Tibial artery (tissue), 4 donors: ENCODE measurements around the gene PLET1.
"Not testable (repeated sequence)": the region's sequence is repeated elsewhere in the genome, so short reads cannot be mapped to it uniquely, and the experiment has no call there.

Experiments used
- DNase-seq, 2 donors: peaks; one replicate each; pipeline ENCODE4 v3.0.0-alpha.2; 2019
- H3K27ac ChIP-seq, 2 donors: fragments of 200-600 bp; sonication (generic) in 1 of 2; 1 replicate in 1 of 2; 2 replicates in 1 of 2; pipeline ENCODE4 v1.5.1; 2018 to 2019; ENCODE audit warnings: mild to moderate bottlenecking in 1 of 2
- H3K27me3 ChIP-seq, 2 donors: fragments of 200-600 bp; sonication (generic) in 1 of 2; one replicate each; pipeline versions ENCODE4 v1.5.1 to v1.6.0; 2016 to 2019
- H3K36me3 ChIP-seq, 3 donors: fragments of 200-600 bp; sonication (generic) in 2 of 3; one replicate each; pipeline ENCODE4 v1.5.1; 2016 to 2019; ENCODE audit warnings: mild to moderate bottlenecking in 2 of 3
- H3K4me1 ChIP-seq, 4 donors: fragments of 200-600 bp; sonication (generic) in 2 of 4; 1 replicate in 3 of 4; 2 replicates in 1 of 4; pipeline ENCODE4 v1.5.1; 2016 to 2019
- H3K4me3 ChIP-seq, 2 donors: fragments of 200-600 bp; sonication (generic) in 1 of 2; 1 replicate in 1 of 2; 2 replicates in 1 of 2; pipeline ENCODE4 v1.5.1; 2018 to 2019; ENCODE audit warnings: mild to moderate bottlenecking in 2 of 2
- H3K9me3 ChIP-seq, 3 donors: fragments of 200-600 bp; sonication (generic) in 1 of 3; one replicate each; pipeline ENCODE4 v1.5.1; 2016 to 2019
- intact Hi-C: fragments of 100-400 bp; cut with DNase I; formaldehyde crosslinking; loops from one replicate; pipeline ENCODE4 v1.15.0; 2023; ENCODE audit warnings: low total_unique reads
- TF ChIP-seq, protein P1 (sequence below), 2 experiments: fragments of 200-600 bp in 1 of 2; fragments of 450-650 bp in 1 of 2; IDR thresholded peaks; one replicate each; pipeline ENCODE4 v1.5.1; 2017 to 2019; ENCODE audit warnings: antibody characterized with exemption in 2 of 2, mild to moderate bottlenecking in 1 of 2, moderate library complexity in 1 of 2

The PLET1 gene

DNA sequence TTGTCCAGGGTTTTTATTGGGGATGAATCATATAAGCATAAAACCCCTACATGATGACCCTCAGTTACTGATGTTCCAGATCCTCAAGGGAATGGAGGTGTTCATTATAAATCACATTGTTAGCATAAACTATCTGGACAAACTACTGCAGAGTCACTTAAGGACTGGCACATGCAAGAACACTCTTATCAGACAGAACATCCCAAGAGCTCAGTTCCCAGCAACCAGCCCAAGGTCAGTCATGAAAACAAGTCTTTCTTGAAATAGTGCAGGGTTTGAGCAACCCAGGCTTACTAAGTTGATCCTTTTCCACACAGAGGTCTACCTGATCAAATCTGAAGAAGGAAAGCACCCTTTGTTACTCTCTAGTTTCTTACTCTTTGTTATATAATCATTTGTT lies 48.0 kb downstream of the PLET1 start:
- TF ChIP-seq, protein P1, sequence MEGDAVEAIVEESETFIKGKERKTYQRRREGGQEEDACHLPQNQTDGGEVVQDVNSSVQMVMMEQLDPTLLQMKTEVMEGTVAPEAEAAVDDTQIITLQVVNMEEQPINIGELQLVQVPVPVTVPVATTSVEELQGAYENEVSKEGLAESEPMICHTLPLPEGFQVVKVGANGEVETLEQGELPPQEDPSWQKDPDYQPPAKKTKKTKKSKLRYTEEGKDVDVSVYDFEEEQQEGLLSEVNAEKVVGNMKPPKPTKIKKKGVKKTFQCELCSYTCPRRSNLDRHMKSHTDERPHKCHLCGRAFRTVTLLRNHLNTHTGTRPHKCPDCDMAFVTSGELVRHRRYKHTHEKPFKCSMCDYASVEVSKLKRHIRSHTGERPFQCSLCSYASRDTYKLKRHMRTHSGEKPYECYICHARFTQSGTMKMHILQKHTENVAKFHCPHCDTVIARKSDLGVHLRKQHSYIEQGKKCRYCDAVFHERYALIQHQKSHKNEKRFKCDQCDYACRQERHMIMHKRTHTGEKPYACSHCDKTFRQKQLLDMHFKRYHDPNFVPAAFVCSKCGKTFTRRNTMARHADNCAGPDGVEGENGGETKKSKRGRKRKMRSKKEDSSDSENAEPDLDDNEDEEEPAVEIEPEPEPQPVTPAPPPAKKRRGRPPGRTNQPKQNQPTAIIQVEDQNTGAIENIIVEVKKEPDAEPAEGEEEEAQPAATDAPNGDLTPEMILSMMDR (IDR thresholded peaks at IDR 0.05): no peak

DNA sequence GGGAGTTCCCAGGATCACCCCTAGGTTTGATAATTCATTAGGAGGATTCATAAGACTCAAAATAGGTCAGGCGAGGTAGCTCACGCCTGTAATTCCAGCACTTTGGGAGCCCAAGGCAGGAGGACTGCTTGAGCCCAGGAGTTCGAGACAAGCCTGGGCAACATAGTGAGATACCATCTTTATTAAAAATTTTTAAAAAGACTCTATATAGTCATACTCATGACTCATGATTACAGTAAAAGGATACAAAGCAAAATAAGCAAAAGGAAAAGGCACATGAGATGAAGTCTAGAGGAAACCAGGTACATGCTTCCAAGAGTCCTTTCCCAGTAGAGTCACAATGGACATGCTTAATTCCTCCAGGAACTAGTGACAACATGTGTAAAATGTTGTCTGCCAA lies 48.4 kb downstream of the PLET1 start:
- TF ChIP-seq, protein P1 (IDR thresholded peaks at IDR 0.05): no peak
- Histone ChIP-seq H3K27ac (no peak overlapping the region), H3K4me1 (no peaks in the 10 kb centered on the region), H3K9me3 (no peaks in the 10 kb centered on the region), H3K27me3 (no peaks in the 10 kb centered on the region), H3K36me3 (no peaks in the 10 kb centered on the region), H3K4me3 (no peak overlapping the region)
- intact Hi-C loops: no loop called here
- no peak for DNase-seq

More for the DNA sequence above, 48.0 kb downstream of the PLET1 start:
- intact Hi-C loops: no loop called here
- Histone ChIP-seq H3K4me1 (no peaks in the 10 kb centered on the region), H3K9me3 (no peaks in the 10 kb centered on the region), H3K4me3 (no peak overlapping the region), H3K27me3 (no peaks in the 10 kb centered on the region), H3K36me3 (no peaks in the 10 kb centered on the region), H3K27ac (no peak overlapping the region)
- no peak for DNase-seq

DNA sequence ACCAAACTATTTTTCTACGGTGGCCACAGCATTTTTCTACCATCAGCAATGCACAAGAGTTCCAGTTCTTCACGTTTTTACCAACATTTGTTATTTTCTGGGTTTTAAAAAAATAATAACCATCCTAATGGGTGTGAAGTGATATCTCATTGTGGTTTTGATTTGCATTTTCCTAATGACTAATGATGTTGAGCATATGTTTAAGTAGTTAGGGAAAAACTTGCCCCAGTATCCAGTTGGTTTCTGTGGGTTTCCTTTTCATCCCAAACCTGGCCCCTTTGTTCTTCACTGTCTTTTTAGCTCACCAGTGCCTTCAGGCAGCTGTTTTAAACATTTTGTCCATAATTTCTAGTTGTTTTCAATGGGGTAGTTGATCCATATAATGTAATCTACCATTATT lies 49.1 kb downstream of the PLET1 start:
- no peaks in the 10 kb centered on the region for H3K9me3 ChIP-seq
- H3K4me3 ChIP-seq: no peak overlapping the region
- intact Hi-C loops: no loop called here
- TF ChIP-seq, protein P1 (IDR thresholded peaks at IDR 0.05): no peak
- H3K4me1 ChIP-seq: no peaks in the 10 kb centered on the region
- no peaks in the 10 kb centered on the region for H3K27me3 ChIP-seq
- no peak overlapping the region for H3K27ac ChIP-seq
- H3K36me3 ChIP-seq: no peaks in the 10 kb centered on the region
- DNase-seq: no peak

DNA sequence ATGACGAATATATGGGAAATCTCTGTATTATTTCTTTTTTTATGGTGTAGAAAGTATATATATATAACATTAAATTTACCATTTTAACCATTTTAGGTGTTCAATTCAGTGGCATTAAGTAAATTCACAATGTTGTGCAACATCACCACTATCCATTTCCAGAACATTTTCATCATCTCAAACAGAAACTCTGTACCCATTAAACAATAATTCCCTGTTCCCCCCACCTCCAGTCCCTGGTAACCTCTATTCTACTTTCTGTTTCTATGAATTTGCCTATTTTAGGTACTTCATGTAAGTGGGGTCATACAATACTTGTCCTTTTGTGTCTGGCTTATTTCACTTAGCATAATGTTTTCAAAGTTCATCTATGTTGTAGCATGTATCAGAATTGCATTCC lies 49.8 kb downstream of the PLET1 start:
- intact Hi-C loops: no loop called here
- Histone ChIP-seq H3K27ac (no peak overlapping the region), H3K4me1 (no peaks in the 10 kb centered on the region), H3K27me3 (no peaks in the 10 kb centered on the region), H3K9me3 (no peaks in the 10 kb centered on the region), H3K4me3 (no peak overlapping the region), H3K36me3 (peaks cover 0 to 3% (median 0%) of the 10 kb centered on the region in 3 donors)
- DNase-seq: no peak
- TF ChIP-seq, protein P1 (IDR thresholded peaks at IDR 0.05): no peak

DNA sequence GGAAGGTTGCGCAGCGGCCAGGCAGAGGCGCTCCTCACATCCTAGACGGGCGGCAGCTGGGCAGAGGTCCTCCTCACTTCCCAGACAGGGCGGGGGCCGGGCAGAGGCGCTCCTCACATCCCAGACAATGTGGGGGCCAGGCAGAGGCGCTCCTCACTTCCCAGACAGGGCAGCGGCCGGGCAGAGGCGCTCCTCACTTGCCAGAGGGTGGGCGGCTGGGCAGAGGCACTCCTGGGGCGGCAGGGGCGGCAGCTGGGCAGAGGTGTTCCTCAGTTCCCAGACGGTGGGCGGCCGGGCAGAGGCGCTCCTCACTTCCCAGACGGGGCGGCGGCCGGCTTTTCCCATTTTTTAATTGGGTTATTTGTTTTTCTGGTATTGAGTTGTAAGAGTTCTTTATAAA lies 54.6 kb downstream of the PLET1 start:
- H3K4me1 ChIP-seq: no peaks in the 10 kb centered on the region
- no peaks in the 10 kb centered on the region for H3K9me3 ChIP-seq
- no peak overlapping the region for H3K27ac ChIP-seq
- H3K27me3 ChIP-seq: no peaks in the 10 kb centered on the region
- peaks cover 0 to 9% (median 0%) of the 10 kb centered on the region in 3 donors for H3K36me3 ChIP-seq
- TF ChIP-seq, protein P1 (IDR thresholded peaks at IDR 0.05): no peak
- H3K4me3 ChIP-seq: no peak overlapping the region
- intact Hi-C loops: no loop called here
- DNase-seq: no peak

DNA sequence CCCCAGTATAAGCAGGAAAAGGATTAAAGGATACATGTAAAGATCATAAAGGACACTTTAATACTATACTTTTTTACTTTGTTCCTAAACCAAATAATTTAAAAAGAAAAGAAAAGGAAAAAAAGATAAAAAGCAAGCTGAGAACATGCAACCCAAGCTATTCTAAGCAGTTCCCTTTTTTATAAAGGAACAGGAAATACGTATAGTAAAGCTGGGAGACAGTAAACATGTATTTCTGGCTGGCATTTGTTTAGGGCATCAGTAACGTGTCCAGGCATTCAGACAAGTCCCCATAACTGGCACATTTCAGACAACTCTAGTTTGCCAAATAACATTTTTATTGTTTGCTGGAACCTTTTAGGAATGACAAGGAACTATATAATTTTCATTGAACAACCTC lies 60.4 kb downstream of the PLET1 start:
- H3K27ac ChIP-seq: no peak overlapping the region
- no peaks in the 10 kb centered on the region for H3K36me3 ChIP-seq
- no peak for DNase-seq
- no peaks in the 10 kb centered on the region for H3K4me1 ChIP-seq
- no peaks in the 10 kb centered on the region for H3K27me3 ChIP-seq
- H3K9me3 ChIP-seq: no peaks in the 10 kb centered on the region
- TF ChIP-seq, protein P1 (IDR thresholded peaks at IDR 0.05): no peak
- no peak overlapping the region for H3K4me3 ChIP-seq
- intact Hi-C loops: no loop called here

DNA sequence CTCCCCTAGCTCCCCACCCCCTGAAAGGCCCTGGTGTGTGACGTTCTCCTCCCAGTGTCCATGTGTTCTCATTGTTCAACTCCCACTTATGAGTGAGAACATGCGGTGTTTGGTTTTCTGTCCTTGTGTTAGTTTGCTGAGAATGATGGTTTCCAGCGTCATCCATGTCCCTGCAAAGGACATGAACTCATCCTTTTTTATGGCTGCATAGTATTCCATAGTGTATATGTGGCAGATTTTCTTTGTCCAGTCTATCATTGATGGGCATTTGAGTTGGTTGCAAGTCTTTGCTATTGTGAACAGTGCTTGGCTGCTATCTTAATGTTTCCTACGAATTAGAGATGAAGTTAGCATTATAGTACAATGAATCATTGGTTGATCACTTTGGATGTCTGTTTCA lies 61.6 kb downstream of the PLET1 start:
- H3K27ac ChIP-seq, H3K27me3 ChIP-seq, intact Hi-C loops, H3K36me3 ChIP-seq, DNase-seq, H3K9me3 ChIP-seq, H3K4me3 ChIP-seq, H3K4me1 ChIP-seq: not testable (repeated sequence)
